Erythroblast (primary cell): ENCODE measurements around the gene CEP68.

ENCODE experiments used
- GATA1 ChIP-seq: IDR thresholded peaks from 2 replicates; pipeline ENCODE4 v1.6.1; 2011; ENCODE audit warnings: low read depth, mild to moderate bottlenecking, control low read depth, low read length, moderate library complexity
- POLR2A ChIP-seq: IDR thresholded peaks from 2 replicates; pipeline ENCODE4 v1.6.1; 2011; ENCODE audit warnings: mild to moderate bottlenecking, low read length

DNA sequence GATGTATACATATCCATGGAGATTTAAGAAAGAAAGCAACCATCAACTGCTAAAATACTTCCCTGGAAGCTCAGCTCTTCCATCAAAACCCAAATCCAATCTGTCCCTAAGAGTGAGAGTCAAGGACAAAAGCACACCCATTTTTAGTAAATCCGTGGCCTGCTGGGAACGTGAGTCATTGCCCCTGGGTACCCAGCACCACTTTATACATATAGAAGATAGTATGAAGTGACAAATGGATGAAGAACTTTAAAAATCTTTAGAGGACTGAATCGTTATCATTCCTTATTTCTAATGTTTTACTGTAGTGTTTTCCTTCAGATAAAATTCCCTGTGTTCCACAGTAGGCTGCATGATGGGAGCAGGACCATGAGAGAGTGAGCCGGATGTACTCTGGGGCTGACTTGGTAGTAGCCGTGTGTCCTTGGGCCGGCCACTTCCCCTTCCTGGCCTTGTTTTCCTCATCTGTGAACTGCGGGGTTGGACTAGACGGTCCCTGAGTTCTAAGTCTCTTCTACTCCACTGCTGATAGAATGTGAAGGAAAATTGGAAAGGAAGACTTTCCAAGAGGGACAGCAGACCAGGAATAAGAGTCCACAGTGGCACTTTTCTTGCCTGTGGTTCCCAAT, 28.5 kb upstream of the CEP68 start:
- TF ChIP-seq POLR2A (no peak), GATA1 (no peak)
